Mucosa of rectum (tissue), 2 donors: ENCODE measurements around the gene ZNF709.
"Not testable (repeated sequence)": the region's sequence is repeated elsewhere in the genome, so short reads cannot be mapped to it uniquely, and the experiment has no call there.

Experiments
- H3K27ac ChIP-seq, 2 donors: one replicate each; pipeline ENCODE4 v1.7.0; 2013; ENCODE audit warnings: inconsistent platforms in 2 of 2, low read depth in 2 of 2, low read length in 2 of 2
- H3K27me3 ChIP-seq, 2 donors: one replicate each; pipeline ENCODE4 v1.7.0; 2013; ENCODE audit warnings: low read length in 2 of 2; ENCODE audit not compliant: control insufficient read depth in 2 of 2, insufficient read depth in 2 of 2
- H3K36me3 ChIP-seq, 2 donors: one replicate each; pipeline ENCODE4 v1.7.0; 2013; ENCODE audit warnings: low read length in 2 of 2; ENCODE audit not compliant: control insufficient read depth in 2 of 2, insufficient read depth in 2 of 2
- H3K4me1 ChIP-seq, 2 donors: one replicate each; pipeline ENCODE4 v1.7.0; 2013; ENCODE audit warnings: low read length in 2 of 2, mild to moderate bottlenecking in 1 of 2; ENCODE audit not compliant: control insufficient read depth in 2 of 2, insufficient read depth in 2 of 2
- H3K4me3 ChIP-seq, 2 donors: one replicate each; pipeline ENCODE4 v1.7.0; 2013; ENCODE audit warnings: low read length in 2 of 2
- H3K9ac ChIP-seq, 2 donors: one replicate each; pipeline ENCODE4 v1.7.0; 2013; ENCODE audit warnings: low read length in 2 of 2, low read depth in 1 of 2, mild to moderate bottlenecking in 1 of 2
- H3K9me3 ChIP-seq, 2 donors: one replicate each; pipeline ENCODE4 v1.7.0; 2013; ENCODE audit warnings: low read length in 2 of 2; ENCODE audit not compliant: control insufficient read depth in 2 of 2
- donor health status: healthy.
- donor health status: Normal muscosa, but diverticular disease.

The ZNF709 gene

DNA sequence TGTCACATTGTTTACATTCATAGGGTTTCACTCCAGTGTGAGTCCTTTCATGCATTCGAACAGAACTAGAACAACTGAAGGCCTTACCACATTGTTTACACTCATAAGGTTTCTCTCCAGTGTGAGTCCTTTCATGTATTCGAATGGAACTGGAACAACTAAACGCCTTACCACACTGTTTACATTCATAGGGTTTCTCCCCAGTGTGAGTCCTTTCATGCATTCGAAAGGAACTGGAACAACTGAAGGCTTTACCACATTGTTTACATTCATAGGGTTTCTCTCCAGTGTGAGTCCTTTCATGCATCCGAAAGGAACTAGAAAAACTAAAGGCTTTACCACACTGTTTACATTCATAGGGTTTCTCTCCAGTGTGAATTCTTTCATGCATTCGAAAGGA, 20.5 kb downstream of the ZNF709 start:
- not testable (repeated sequence) for H3K4me1 ChIP-seq, H3K27me3 ChIP-seq, H3K9ac ChIP-seq, H3K27ac ChIP-seq
- H3K9me3 ChIP-seq: peaks cover 31 to 46% of the 10 kb centered on the region in 2 donors
- peaks cover 15 to 16% of the 10 kb centered on the region in 2 donors for H3K36me3 ChIP-seq
- H3K4me3 ChIP-seq: peak overlapping the region in 1 of 2 donors; percentile 14

DNA sequence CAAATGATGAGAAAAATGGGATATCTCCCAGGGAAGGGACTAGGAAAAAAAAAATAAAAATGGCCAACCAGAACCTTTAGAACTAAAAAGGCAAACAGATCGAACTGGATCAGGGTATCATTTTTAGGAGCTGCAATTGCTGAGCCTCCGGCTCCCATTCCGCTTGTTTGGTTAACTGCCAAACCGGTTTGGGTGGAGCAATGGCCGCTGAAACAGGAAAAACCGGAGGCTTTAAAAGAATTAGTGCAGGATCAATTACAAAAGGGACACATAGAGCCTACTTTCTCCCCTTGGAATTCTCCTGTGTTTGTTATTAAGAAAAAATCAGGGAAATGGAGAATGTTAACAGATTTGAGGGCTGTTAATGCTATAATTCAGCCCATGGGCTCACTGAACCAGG, 31.1 kb downstream of the ZNF709 start:
- Histone ChIP-seq H3K4me1 (no peaks in the 10 kb centered on the region), H3K9ac (no peak overlapping the region), H3K36me3 (peaks cover 0 to 2% of the 10 kb centered on the region in 2 donors), H3K9me3 (peaks cover 0 to 7% of the 10 kb centered on the region in 2 donors), H3K27ac (no peak overlapping the region), H3K4me3 (peak overlapping the region in 1 of 2 donors; percentile 20), H3K27me3 (no peaks in the 10 kb centered on the region)

DNA sequence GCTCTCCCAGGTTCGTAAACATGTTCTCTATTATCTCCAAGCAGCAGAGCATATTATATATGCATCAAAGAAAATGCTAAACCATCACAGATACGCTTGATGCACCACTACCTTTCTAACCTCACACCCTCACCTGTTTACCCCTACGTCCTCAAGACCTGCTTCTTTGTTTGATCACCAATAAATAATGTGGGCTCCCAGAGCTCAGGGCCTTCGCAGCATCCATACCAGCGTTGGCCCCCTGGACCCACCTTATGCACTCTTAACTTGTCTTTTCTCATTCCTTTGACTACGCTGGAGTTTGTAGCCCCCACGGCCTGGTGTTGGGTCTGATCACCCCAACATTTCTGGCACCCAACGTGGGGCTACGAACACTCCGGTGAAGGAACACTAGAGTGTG, 33.8 kb downstream of the ZNF709 start:
- no peaks in the 10 kb centered on the region for H3K27me3 ChIP-seq
- H3K9ac ChIP-seq: no peak overlapping the region
- no peaks in the 10 kb centered on the region for H3K36me3 ChIP-seq
- peaks cover 0 to 7% of the 10 kb centered on the region in 2 donors for H3K9me3 ChIP-seq
- H3K4me1 ChIP-seq: no peaks in the 10 kb centered on the region
- H3K4me3 ChIP-seq: no peak overlapping the region
- no peak overlapping the region for H3K27ac ChIP-seq

DNA sequence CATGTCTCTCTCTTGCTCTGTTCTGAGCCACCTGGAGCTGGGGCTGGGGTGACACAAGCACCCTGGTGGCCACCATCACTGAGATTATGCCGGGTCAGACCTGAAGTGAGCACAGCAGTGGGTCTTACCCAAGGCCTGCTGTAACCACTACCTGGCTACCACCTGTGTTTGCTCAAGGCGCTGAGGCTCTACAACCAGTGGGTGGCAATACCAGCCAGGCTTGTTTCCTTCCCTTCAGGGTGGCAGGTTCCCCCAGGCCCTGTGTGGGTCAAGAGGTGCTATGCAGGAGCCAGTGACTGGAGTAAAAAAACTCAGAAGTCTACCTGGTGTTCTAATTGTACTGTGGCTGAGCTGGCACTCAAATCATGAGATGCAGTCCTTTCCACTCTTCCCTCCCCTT, 35.8 kb downstream of the ZNF709 start:
- Histone ChIP-seq H3K27ac (no peak overlapping the region), H3K9ac (no peak overlapping the region), H3K9me3 (peaks cover 0 to 7% of the 10 kb centered on the region in 2 donors), H3K27me3 (no peaks in the 10 kb centered on the region), H3K4me1 (no peaks in the 10 kb centered on the region), H3K36me3 (no peaks in the 10 kb centered on the region), H3K4me3 (no peak overlapping the region)

DNA sequence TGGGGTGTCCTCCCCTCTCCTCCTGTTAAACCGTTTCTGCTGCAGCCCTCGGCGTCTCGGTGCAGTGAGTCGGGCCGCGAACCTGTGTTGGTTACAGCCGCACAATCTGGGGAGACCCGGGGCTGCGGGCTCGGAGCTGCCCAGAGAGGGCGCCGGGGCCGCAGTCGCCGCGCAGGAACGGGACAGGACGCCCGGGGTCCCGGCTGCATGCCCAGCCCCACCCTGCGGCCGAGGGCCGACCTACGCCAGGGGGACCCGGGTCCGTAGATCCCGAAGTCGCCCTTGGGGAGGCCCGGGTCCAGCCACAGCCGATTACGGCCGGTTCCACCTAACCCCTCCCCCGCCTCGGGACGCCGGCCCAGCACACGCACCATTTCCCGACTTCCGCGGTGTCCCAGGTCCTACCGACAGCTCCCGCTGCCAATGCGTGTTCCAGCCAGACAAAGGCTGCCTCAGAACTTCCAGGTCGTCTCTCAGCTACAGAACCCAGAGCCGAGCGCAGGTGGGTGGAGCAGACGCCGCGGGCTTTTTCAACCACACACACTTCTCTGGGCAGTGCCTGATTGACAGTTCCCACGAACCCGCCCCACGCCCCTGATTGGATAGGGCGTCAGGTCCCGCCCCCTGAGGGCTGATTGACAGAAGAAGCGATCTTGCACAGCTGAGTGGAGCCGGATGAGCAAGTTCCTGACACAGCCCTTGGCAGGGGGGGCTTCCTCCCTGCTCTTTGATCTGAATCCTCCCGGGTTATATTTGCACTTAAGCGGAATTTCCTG, 43.9 kb downstream of the ZNF709 start, which contains the start of gene ZNF443:
Gene ZNF443 (minus strand): TSS at position 481 of the 776 bp plus-strand sequence. CDS start 107 bp downstream, at position 374.
- Histone ChIP-seq H3K4me1 (no peaks in the 10 kb centered on the region), H3K4me3 (peak within 1 kb of the TSS; percentile 78 to 88), H3K27me3 (no peaks in the 10 kb centered on the region), H3K36me3 (no peaks in the 10 kb centered on the region), H3K27ac (peak within 1 kb of the TSS; percentile 82 to 86), H3K9me3 (no peaks in the 10 kb centered on the region), H3K9ac (peak within 1 kb of the TSS; percentile 56 to 83)

DNA sequence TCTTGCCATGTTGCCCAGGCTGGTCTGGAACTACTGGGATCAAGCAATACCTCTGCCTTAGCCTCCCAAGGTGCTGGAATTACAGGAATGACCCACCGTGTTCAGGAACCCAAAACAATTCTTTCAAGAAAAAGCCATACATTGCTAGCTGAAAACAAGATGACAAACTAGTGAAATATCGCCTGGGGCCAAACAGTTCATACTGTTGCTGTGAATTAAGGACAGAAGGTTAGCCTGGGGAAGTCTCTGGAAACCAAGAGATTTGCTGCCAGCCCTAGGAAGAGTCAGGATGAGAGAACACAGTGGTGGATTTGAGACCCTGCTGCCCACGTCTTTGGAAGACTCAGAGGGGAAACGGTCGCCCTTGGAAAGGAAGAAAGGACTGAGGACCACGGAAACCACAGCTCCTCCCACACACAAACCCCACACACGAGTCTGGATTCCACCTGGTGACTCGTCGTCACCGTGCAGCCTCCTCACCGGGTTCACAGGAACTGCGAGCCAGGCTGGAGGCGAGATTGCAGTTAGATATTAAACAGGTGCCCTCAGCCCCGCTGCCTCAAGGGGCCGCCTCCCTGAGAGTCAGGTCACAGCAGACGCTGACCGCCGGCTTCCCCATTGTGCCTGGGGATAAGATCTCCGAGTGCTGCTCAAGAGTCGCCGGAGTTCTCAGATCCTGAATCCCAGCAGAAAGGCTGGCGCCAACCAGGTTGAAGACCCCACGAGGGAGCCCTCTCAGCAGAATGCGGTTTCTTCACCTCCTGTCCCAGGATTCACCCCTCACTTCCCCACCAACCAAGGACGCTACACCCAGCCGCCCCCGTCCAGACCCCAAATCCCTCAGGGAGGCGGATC, 44.7 kb downstream of the ZNF709 start:
- not testable (repeated sequence) for H3K36me3 ChIP-seq, H3K27me3 ChIP-seq, H3K4me1 ChIP-seq, H3K9me3 ChIP-seq
- H3K27ac ChIP-seq: peak overlapping the region; percentile 82 to 86
- H3K4me3 ChIP-seq: peak overlapping the region; percentile 78 to 88
- H3K9ac ChIP-seq: peak overlapping the region; percentile 56 to 83

DNA sequence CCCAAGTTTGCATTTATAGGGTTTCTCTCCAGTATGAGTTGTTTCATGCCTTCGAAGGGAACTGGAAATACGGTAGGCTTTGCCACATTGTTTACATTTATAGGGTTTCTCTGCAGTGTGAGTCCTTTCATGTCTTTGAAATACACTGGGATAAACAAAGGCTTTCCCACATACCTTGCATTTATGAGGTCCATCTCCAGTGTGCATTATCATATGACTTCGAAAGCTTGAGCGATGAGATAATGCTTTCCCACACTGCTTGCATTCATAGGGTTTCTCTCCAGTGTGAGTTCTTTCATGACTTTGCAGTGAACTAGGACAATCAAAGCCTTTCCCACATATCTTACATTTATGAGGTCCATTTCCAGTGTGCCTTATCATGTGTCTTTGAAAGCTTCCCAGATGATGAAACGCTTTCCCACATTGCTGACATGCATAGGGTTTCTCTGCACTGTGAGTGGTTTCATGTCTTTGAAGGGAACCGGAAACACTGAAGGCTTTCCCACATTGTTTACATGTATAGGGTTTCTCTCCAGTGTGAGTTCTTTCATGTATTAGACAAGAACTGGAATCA, 53.8 kb downstream of the ZNF709 start:
- not testable (repeated sequence) for H3K27ac ChIP-seq, H3K4me3 ChIP-seq, H3K27me3 ChIP-seq, H3K4me1 ChIP-seq, H3K9me3 ChIP-seq, H3K9ac ChIP-seq
- peaks cover 14 to 19% of the 10 kb centered on the region in 2 donors for H3K36me3 ChIP-seq

DNA sequence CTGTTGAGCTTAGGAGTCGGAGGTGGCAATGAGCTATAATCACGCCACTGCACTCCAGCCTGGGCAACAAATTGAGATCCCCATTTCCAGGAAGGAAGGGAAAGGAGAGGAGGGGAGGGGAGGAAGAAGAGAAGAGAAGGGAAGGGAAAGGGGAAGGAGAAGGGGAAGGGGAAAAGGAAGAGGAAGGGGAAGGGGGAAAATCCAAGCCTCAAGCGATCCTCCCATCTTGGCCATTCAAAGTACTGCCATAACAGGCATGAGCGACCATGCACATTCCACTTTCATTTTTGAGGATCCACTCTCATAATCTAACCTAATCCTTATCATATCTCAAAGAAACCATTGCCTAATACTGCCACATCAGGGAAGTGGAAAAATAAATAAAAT, 58.7 kb downstream of the ZNF709 start:
- Histone ChIP-seq H3K9ac (no peak overlapping the region), H3K27ac (no peak overlapping the region), H3K4me3 (no peak overlapping the region), H3K9me3 (peaks cover 0 to 14% of the 10 kb centered on the region in 2 donors), H3K36me3 (peaks cover 7 to 11% of the 10 kb centered on the region in 2 donors), H3K27me3 (no peaks in the 10 kb centered on the region), H3K4me1 (no peaks in the 10 kb centered on the region)

DNA sequence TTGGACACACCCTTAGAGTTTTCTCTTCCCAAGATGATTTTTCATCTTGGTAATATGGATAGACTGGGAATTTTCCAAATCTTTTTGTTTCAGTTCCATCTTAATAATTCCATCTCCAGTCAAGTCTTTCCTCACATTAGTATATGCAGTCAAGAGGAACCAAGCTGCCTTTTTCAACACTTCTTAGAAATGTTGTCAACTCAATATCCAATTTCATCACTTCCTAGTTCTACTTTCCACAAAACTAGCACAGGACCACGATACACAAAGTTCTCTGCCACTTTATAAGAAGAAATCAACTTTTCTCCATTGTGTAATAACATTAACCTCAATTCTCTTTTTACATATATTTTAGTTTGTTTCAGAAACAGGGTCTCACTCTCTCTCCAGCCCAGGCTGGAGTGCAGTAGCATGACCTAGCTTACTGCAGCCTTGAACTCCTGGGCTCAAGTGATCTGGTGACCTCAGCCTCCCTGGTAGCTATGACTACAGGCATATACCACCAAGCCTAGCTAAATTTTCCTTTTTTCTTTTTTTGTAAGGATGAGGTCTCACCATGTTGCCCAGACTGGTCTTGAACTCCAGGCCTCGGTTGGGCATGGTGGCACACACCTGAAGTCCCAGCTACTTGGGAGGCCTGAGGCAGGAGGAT, 59.3 kb downstream of the ZNF709 start:
- peaks cover 2 to 6% of the 10 kb centered on the region in 2 donors for H3K36me3 ChIP-seq

More for the DNA sequence above, 59.3 kb downstream of the ZNF709 start:
- Histone ChIP-seq H3K27ac (no peak overlapping the region), H3K4me3 (no peak overlapping the region), H3K27me3 (no peaks in the 10 kb centered on the region), H3K9me3 (peaks cover 0 to 13% of the 10 kb centered on the region in 2 donors), H3K4me1 (no peaks in the 10 kb centered on the region), H3K9ac (no peak overlapping the region)
